Inflammatory macrophage (primary cell): ENCODE data around the gene TMEM236.
"Not testable (repeated sequence)": the region's sequence is repeated elsewhere in the genome, so short reads cannot be mapped to it uniquely, and the experiment has no call there.

Source experiments
- DNase-seq, 2 donors: peaks; one replicate each; pipeline ENCODE4 v3.0.0-alpha.2; 2020 to 2022
- total RNA-seq, 18 experiments: gene quantifications; one replicate each; lab custom pipeline; 2026; ENCODE audit warnings: mixed read lengths in 6 of 18, inconsistent platforms in 2 of 18; lab: John Stamatoyannopoulos, UW

TMEM236 gene, protein sequence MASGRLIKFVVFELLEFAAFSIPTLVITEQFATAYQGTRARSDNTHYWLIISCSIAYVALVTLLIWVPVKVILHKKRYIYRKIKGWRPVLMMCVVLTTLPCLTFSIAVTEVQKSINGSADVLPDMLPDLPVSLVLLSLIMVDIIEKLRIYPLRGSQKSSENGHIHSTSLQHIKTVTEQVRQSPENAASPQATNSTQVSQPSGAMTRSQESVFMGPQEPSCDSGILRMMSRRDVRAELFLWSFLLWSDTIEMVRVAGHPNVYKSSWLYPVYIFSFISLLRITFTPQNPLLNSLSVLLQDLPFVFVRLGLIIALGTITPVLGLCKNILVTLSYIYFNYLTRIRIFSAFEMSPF
- 2.5 to 191 (median 52.6) reads per million in 18 experiments for total RNA-seq

GRCh38 chr10:17751781-17752445 is at the start of gene TMEM236:
TSS of gene TMEM236 (plus strand) at chr10:17752201. CDS start at chr10:17752296, 95 bp downstream.
- DNase-seq: peak in 1 of 2 donors; percentile 23

GRCh38 chr10:17703706-17704105 is 48.3 kb upstream of the TMEM236 start:
- DNase-seq: no peak

- no peak for DNase-seq
These were observed 43.2 kb upstream of the TMEM236 start for GRCh38 chr10:17708821-17709220.

DNA sequence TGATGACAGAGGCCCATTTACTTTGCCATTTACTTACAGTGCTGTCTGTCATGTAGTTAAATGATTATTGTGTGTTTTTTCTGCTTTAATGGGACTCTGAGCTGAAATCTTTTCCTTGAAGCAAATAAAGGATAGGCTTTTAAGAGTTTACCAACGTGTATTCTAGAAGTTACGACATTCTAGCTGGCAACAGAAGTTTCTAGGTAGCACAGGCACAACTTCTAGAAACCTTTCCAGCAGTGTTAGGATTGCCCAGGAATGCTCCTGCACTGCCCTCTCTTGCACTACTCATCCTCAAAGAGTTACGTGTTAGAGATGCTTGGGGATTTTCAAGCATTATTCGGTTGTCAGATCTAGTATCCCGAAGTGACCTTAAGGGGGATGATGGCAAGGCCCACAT is 42.5 kb upstream of the TMEM236 start:
- DNase-seq: no peak

GRCh38 chr10:17710181-17710580 is 41.8 kb upstream of the TMEM236 start:
- DNase-seq: no peak

DNA sequence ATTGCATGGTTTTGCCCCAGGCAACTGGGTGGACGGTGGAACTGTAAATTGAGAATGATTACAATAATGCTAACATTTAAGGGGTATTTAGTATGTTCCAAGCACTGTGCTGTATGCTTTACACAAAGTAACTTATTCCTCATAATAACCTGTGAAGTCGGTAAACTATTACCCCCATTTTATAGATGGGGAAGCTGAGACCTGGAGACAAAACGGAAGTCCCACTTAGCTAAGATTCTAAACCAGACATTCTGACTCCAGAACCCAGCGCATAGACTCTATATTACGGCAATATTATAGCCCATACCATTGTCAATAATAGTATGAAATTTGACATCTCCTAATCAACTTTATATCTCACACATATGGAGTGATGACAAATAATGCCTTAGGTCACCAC is 39.9 kb upstream of the TMEM236 start:
- DNase-seq: no peak

- DNase-seq: no peak
These were observed 39.1 kb upstream of the TMEM236 start for GRCh38 chr10:17712717-17713471.

- DNase-seq: no peak
These were observed 38.2 kb upstream of the TMEM236 start for GRCh38 chr10:17713758-17714157.

DNA sequence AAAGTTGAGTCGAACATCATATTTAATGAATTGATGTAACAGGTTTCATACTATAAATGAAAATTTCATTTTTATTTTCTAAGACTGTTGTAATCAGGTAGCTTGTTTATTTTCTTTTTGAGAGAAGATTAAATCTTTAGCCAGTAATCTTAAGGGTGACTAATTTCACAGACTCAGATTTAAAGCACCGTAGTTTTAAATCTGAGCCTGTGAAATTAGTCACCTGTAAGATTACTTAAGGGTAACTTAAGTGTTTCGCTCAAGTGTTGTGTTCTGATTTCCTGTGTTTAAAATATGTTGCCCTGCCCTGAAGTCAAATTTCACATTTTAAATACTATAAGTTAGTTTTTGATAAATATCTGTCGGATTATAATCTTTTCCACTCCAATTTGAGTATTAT is 35.8 kb upstream of the TMEM236 start:
- no peak for DNase-seq

DNA sequence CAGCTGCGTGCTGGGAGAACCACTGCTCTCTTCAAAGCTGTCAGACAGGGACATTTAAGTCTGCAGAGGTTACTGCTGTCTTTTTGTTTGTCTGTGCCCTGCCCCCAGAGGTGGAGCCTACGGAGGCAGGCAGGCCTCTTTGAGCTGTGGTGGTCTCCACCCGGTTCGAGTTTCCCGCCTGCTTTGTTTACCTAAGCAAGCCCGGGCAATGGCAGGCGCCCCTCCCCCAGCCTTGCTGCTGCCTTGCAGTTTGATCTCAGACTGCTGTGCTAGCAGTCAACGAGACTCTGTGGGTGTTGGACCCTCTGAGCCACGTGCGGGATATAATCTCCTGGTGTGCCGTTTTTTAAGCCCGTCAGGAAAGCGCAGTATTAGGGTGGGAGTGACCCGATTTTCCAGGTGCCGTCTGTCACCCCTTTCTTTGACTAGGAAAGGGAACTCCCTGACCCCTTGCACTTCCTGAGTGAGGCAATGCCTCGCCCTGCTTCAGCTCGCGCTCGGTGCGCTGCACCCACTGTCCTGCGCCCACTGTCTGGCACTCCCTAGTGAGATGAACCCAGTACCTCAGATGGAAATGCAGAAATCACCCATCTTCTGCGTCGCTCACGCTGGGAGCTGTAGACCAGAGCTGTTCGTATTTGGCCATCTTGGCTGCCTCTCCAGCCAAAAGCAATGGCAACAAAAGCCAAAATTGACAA is 29.5 kb upstream of the TMEM236 start:
- not testable (repeated sequence) for DNase-seq

DNA sequence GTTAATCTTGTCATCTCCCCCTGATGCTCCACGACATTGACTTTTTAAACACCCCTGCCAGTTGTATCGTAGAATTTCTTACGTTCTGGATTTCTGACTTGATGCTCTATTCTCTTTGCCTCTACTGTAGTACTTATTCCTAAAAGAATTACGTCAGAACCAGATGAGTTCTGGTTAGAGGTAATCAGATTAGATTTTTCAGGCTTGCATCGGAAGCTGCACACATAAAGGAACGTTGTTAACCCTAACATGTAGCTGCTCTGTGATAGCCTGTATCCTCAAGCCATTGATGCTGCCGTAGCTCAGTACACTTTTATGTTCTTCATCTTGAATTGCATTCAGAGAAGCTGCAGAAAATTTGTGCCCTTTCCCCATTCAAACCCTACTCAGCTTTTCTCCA is 26.3 kb upstream of the TMEM236 start:
- no peak for DNase-seq

DNA sequence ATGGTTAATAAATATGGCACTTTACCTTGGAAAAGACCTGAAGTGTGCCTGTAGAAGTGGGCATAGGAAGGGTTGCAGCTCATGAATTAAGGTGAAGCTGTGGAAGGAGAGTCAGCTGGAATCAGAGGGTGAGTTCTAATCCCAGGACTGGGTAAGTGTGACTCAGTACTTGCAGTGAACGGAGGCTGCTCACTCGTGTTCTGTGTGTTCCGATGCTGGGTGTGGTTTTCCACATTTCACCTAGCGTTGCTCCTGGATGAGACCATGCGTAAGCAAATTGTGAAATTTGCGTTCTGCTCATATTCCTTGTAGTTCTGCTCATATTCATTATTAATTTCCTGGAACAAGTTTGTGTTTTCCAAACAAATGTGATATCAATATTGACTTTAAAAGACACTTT is 22.4 kb upstream of the TMEM236 start:
- DNase-seq: no peak

DNA sequence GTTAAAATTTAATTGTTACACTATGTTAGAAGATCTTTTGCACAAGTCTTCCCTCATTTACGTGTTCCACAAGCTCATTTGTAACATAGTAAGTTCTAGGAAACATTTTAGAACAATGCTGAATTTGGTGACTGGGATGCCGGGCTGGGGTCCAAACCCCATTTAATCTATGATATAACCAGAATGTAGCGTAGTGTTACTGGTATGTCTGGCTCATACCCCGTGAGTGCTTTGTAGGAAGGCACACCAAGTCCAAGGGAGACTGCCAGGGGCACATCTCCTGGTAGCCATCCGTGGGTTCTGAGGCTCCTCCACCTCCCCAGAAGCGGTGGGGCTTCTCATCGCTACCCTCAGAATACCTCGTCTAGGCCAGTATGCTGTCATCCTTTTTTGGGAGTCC is 21.3 kb upstream of the TMEM236 start:
- DNase-seq: no peak

GRCh38 chr10:17731331-17732020 is 20.5 kb upstream of the TMEM236 start:
- peak in 1 of 2 donors; percentile 20 for DNase-seq

DNA sequence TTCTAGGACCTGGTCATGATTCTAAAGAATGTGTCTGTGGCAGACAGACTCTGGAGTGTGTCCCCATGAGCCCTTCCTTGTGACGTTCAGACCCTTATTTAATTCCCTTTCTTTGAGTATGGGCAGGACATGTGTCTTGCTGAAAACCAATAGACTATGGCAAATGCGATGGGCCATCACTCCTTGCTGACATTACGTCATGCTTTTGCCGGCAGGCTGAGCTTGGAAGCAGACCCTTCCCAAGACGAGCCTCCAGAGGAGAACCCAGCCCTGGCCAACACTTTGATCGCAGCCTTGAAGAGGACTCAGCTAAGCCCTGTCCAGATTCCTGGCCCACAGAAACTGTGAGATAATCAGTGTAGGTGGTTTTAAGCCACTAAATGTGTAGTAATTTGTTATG is 18.4 kb upstream of the TMEM236 start:
- no peak for DNase-seq

DNA sequence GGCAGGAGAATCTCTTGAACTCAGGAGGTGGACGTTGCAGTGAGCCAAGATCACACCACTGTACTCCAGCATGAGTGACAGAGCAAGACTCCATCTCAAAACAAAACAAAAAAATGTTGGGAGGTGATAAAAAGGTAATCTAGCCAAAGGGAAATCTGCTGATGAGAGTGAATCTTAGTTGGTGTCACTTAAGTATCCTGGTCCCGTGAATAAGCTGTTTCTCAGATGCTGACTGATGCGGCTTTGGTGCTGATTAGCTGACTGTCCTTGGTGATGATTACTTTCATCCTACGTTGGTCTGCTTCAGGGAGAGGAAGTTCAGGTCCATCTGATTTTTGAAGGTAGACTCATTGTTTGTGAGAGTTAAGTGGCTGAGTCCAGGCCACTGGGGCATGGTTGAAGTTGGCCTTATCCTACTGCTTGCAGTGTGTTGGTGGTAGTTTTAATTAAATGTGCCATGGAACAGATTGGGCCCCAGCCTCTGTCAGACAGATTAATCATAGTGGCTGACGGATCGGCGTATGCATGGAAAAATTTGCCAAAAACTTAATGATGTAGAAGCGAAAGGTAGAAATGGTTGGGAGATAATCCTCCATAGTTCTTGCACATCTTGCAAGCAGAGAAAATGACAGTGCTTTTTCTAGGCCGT is 17.4 kb upstream of the TMEM236 start:
- no peak for DNase-seq

DNA sequence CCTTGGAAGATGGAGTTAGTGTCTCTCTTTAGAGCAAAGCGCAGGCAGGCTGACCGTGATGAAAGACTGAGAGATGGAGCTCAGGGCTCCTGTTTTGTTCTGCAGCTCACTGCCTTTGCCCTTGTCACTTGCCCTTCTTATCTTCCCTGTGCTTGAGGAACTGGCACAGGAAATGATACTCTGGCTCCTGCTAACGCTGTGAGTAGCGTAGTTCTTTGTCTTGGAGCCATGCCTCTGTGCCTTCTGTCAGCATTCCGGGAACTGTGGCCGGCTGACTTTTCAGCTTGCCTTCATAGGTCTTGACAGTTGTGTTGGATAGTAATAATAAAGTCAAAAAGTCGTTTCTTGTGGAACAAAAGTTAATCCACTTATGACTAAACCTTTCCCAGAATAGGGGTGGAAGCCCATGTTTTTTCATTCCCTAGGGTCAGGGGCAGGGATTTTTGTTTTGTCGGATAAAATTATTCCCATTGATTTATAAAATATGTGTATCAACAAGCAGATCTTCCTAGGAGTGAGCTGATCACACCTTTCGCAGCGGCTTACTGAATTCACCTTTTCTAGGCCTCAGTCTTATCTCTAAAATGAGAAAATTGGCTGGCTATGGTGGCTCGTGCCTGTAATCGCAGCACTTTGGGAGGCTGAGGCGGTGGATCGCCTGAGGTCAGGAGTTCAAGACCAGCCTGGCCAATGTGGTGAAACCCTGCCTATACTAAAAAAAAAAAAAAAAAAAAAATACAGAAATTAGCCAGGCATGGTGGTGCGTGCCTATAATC is 16.6 kb upstream of the TMEM236 start:
- DNase-seq: peak in 1 of 2 donors; percentile 17

- DNase-seq: no peak
These were observed 15.8 kb upstream of the TMEM236 start for GRCh38 chr10:17736223-17736622.

- peak; percentile 55 to 70 for DNase-seq
These were observed 14.7 kb upstream of the TMEM236 start for GRCh38 chr10:17737027-17737965.

DNA sequence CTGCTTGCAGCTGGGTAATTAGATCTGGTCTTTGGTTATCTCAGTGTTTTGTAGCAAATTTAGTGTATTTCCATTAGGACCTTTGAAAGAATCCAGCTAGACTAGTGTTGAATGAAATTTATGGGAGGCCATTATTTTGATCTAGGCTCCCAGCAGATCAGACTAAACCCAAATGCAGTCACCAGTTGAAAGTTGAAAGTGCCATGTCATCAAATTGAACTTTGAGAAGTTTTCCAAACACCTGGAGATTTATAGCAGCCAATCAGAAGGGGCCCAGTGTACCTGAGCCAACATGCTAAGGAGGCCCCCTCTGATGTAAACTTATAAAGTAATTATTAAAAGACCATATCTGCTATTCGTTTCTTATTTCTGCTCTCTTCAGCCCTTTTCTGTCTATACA is 11.3 kb upstream of the TMEM236 start:
- DNase-seq: no peak
